Measurements from ENCODE around the gene NT5DC4.

Gene NT5DC4

GRCh38 chr2:112756207-112756606, 35.4 kb downstream of the NT5DC4 start:
- DNase-seq, result no peak

- DNase-seq, result no peak
Observed at GRCh38 chr2:112757265-112757664, 36.4 kb downstream of the NT5DC4 start.

GRCh38 chr2:112758711-112759110, 37.9 kb downstream of the NT5DC4 start:
- DNase-seq, result no peak

DNA sequence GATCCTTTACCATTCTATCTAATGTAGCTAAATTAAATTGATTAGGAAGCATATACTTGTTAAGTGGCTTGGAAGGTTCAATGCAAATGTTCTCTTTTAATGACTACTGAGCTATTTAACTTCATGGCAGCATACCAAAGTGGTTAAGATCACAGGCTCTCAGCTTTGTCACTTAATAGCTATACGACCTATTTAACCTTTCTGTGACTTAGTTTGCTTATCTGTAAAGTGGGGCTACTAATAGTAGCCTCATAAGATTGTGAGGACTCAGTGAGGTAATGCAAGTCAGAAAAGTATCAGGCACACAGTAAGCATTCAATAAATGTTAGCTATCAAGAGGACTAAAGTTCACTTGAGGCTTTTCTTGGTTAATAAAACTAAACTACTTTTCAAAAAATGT, 39.3 kb downstream of the NT5DC4 start:
- DNase-seq, result no peak

DNA sequence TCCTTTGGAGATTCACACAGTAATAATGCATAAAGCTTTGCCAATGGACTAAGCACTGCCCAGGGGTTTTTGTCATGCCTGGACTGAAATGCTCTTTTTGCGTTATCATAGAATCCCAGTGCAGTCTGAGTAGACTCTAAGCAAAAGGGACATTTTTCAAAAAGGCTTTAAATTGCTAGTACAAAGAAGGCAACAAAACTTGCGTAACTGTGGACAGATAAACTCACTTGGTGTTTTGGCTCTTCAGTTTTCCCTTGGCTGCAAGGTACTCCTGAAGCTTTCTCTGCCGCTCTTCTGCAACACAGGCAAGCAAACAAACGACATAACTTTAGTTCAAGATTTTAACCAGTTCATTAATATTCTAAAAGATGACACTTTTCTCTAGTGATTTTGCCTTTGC, 41.5 kb downstream of the NT5DC4 start:
- no peak for DNase-seq

DNA sequence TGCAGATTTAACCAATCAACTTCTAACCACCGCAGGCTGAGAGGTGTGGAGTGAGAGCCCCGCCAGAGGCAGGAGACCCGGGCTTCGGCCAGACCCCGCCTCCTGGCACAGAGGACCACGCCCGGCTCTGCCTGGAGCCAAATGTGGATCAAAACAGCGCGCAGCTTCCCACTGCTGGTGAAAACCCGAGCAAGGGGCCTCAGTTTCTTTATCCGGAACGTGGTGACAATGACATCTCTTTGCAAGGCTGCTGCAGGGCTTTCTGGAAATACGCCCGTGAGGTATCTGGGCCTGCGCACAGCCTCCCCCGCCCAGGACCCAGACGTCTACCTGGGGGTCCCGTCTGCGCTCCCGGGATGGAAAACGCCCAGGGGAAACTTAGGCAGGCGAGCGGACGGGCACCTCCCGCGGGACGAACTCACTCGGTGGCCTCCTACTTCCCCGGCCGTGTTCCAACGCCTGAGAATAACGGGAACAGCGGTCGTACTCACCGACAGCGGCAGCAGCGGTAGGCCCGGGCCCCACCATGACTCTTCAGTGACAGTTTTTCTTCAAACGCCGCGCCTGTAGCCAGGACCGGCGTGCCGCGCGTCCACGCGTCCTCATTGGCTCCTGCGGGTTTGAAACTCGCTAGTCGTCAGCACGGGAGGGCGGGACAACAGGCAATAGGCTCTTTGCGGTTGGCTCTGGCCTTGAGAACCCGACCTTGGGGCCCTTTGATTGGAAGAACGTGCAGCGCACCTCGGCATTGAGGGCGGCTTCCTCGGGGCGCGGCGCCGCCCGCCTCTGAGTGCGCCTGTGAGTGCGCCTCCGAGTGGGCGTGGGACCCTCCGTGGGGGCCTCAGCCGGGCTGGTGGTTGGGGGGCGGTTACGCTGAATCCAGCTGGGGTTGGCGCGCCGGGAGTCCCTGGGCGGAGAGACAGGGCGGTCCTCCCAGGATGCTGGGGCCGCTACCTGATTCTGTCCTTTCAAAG, 43.5 kb downstream of the NT5DC4 start, which contains the start of gene CKAP2L:
TSS of gene CKAP2L (minus strand) at position 539 of the 974 bp plus-strand sequence. CDS start at position 528, 11 bp downstream.
- DNase-seq, result peak; percentile 94

DNA sequence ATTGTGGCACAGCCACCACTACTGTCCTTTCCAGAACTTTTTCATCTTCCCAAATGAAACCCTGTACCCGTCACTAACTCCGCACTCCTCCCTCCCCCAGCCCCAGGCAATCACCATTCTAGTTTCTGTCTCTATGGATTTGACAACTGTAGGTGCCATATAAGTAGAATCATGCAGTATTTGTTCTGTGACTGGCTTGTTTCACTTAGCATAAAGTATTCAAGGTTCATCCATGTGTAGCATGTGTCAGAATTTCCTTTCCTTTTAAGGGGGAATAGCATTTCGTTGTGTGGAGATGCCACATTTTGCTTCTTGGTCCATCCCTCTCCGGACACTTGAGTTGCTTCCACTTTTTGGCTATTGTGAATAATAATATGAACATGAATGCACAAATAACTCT, 44.4 kb downstream of the NT5DC4 start:
- DNase-seq, result no peak

DNA sequence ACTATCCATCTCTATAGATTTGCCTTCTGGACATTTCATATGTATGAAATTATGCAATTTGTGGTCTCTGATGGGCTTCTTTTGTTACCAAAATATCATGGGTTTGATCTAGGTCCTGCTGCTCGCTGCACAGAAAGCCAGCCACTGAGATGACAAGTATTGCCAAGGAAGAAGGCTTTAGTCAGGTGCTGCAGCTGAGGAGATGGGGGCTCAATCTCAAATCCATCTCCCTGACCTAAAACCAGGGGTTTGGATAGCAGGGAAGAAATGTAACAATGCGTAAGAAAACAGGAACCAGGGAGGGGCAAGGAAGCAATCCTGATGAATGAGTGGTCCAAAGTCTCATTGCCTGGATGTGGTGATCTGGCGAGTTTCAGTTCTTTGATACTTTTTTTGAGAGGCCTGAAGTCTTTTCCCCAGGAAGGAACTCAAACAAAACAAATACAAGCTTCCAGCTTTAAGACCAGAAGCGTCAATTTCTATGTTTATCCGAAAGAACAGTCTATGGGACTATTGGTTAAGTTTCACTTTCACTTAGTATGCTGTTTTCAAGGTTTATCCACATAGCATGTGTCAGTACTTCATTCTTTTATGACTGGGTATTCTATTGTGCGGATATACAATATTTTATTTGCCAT, 47.0 kb downstream of the NT5DC4 start:
- DNase-seq, result no peak

DNA sequence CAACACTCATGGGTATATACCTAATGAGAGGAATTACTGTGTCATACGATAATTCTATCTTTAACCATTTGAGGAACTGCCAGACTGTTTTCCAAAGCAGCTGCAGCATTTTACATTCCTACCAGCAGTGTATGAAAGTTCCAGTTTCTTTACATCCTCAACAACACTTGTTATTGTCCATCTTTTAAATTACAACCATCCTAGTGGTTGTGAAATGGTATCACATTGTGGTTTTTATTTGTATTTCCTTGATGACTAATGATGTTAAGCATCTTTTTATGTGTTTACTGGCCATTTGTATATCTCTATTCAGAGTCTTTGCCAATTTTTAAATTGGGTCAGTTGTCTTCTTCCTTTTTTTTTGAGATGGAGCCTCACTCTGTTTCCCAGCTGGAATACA, 47.6 kb downstream of the NT5DC4 start:
- no peak for DNase-seq

DNA sequence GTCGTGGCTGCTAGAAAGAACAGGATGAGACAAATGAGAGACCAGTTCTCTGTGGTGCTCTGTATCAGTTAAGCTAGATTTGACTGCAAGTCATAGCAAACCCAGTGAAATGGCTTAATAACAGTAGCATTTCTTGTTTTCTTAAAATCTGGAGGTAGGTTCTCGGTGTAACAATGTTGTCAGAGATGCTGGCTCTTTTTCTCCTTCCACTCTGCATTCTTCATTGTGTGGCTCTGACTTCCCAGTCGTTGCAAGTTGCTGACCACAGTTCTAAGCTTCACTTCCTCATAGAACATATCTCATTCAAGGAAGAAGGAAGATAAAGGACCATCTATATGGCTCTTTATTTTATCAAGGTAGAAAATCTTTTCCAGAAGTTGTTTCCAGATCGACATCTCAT, 51.5 kb downstream of the NT5DC4 start:
- DNase-seq, result no peak

DNA sequence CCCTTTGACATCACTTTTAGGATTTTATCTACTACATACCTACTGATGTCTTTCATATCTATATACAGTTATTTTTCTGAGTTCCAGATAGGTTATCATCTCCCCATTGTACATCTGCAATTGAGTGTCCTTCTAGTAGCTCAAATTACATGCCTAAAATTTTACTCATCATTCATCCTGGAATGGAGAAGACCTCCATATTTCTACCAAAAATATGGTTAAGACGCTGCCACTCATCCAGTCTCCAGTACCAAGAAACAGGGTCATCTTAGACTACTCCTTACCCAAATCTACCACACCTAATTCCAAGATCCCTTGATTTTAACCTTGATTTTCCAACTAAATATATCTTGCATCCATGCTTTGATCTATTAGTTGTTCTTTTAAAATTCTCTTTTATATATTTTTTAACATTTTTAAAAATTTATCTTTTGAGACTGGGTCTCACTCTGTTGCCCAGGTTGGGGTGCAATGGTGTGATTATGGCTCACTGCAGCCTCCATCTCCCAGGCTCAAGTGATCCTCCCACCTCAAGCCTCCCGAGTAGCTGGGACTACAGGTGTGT, 52.2 kb downstream of the NT5DC4 start:
- DNase-seq, result no peak

DNA sequence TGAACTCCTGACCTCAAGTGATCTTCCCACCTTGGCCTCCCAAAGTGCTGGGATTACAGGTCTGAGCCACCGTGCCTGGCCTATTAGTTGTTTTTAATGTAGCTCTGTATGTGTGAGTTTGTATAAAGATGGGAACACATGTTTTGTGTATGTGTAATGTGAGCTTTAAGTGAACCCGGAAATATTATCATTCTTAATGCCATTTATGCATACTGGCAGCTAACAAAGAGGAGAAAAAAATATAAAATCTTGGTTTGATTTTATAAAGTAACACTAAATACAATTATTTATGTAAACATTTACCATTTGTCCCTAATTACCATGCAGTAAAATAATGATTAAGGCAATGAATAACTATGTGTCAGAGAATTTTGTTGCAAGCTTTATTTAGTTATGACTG, 52.7 kb downstream of the NT5DC4 start:
- DNase-seq, result no peak

- DNase-seq, result no peak
Observed at GRCh38 chr2:112774536-112775285, 53.9 kb downstream of the NT5DC4 start.

DNA sequence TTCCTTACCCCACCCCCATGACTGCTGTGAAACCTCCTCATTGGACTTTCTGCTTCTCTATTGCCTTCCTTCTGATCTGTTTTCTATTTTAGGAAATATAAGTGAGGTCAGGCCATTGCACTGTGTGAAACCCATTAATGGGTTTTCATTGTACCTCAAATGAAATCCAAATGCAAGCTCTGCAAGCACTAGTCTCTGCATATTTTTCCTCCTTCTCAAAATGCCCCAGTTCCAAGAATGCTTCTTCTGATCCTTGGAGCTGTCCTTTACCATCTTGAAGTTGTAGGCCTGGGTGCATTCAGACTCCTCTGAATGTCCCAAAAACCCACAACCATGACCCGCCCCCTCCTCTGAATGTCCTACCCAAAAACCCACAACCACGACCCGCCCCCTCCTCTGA, 55.3 kb downstream of the NT5DC4 start:
- DNase-seq, result no peak

GRCh38 chr2:112777036-112777435, 56.2 kb downstream of the NT5DC4 start:
- no peak for DNase-seq

DNA sequence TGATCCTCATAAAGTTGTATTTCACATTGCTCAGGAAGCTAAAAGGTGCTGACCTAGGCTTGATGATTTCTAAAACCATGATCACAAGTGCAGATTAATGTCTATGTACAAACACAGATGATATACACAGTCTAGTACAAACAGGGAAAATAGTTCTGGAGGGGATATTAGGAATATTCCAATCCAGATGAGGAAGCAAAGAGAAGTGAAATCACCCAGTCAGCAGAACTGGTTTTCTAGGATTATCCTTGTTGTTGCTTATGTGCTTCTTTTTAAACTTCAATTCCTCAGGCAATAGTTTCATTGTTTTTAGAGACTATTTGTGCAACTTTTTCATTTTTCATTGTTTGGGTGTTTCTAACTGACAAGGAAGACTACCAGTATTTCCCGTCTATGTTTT, 58.8 kb downstream of the NT5DC4 start:
- no peak for DNase-seq

GRCh38 chr2:112782234-112782799, 61.5 kb downstream of the NT5DC4 start:
- no peak for DNase-seq

GRCh38 chr2:112783187-112783714, 62.4 kb downstream of the NT5DC4 start:
- no peak for DNase-seq

GRCh38 chr2:112784199-112785189, 63.7 kb downstream of the NT5DC4 start, which contains the start of gene IL1A:
IL1A (minus strand) TSS chr2:112784493; CDS start chr2:112783770, 723 bp downstream.
- no peak for DNase-seq

DNA sequence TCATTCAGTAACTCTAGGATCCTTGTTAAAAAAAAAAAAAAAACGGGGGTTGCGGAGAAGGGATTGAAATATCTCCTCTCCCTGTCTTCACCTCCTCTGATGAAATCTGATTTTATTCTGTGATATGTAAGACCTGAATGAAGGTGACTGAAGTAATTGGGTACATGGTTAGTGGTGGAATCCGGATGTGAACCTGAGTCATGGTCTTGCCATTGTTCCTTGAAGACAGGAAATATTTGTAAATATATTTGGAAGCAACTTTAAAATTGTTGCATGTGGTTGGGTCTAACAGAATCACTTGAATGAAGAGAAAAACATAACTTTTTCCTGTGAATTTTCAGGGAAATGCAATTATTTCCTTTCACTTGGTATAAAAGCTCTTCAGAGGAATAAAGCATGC, 66.5 kb downstream of the NT5DC4 start:
- DNase-seq, result no peak

Data from activated gamma-delta T cell treated with Interleukin-2 at 50 U/mL for 16 hours (primary cell).